GM12864 (cell line): ENCODE results near the gene KIZ.

Experiments used
- DNase-seq: peaks from one replicate; pipeline ENCODE4 v3.0.0-alpha.2; 2011; ENCODE audit warnings: low read depth
- H3K4me3 ChIP-seq: 2 replicates; pipeline ENCODE4 v1.5.1; 2011; ENCODE audit warnings: mild to moderate bottlenecking, low read depth, low read length, control low read depth
- TF ChIP-seq, protein P1 (sequence below): IDR thresholded peaks from 2 replicates; pipeline ENCODE4 v1.5.1; 2011; ENCODE audit warnings: low read depth, mild to moderate bottlenecking, moderate library complexity, low read length, control low read depth, inconsistent platforms; ENCODE audit errors: missing control alignments

KIZ gene

DNA sequence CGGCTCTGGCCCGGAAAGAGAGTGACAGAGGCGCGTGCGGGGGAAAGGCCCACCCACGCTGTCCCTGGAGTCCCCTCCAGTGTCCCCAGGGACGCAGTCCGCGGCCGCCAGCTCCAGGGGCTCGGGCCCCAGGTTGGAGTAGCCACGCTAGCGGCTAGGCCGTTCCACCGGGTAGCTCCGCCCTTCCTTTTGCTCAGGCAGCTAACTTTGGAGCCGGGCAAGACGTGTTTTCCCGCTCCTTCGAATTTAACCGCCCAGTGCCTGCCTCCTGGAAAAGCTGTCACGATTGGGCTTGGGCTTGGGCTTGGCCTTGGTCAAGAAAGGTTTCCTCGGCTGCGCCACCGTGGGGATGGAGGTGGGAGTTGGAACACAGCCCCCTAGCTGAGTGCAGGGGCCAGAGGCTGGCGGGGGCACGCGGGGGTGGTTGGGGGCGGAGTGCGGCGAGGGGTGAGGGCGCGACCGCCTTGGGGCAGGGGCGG lies 24.4 kb upstream of the KIZ start:
- no peak for DNase-seq
- peak overlapping the region; percentile 56 for H3K4me3 ChIP-seq
- TF ChIP-seq, protein P1, sequence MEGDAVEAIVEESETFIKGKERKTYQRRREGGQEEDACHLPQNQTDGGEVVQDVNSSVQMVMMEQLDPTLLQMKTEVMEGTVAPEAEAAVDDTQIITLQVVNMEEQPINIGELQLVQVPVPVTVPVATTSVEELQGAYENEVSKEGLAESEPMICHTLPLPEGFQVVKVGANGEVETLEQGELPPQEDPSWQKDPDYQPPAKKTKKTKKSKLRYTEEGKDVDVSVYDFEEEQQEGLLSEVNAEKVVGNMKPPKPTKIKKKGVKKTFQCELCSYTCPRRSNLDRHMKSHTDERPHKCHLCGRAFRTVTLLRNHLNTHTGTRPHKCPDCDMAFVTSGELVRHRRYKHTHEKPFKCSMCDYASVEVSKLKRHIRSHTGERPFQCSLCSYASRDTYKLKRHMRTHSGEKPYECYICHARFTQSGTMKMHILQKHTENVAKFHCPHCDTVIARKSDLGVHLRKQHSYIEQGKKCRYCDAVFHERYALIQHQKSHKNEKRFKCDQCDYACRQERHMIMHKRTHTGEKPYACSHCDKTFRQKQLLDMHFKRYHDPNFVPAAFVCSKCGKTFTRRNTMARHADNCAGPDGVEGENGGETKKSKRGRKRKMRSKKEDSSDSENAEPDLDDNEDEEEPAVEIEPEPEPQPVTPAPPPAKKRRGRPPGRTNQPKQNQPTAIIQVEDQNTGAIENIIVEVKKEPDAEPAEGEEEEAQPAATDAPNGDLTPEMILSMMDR, result no peak

DNA sequence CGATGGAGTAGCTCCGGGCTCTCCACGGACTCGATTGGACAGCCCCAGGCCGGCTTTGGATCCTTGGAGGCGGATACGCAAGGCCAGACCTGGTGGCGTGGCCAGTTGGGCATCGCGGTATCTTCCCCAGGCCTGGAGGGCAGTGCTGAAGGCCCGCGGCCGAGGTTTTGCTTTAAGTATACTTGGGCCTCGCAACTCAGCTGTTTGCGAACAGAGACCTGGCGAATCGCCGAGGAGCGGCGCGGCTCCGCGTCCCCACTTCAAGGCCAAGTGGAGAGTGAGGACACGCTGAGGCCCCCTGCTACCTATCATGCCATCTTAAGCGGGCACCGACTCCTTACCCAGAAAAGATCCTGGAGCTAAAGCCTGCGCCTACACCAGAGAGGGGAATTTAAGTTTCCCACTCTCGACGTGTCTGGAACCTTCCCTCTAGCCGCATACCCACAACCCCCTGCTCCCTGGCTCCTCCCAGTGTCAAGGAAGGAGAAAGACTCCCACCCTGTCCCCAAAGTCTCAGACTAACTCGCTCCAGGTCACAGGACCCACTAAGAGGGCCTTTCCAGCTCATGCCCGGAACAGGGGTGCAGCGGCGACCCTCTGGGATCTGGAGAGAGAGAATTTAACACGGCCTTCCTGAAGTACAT lies 23.8 kb upstream of the KIZ start:
- TF ChIP-seq, protein P1, result no peak
- peak overlapping the region; percentile 7; the same call in 1 of the 2 replicates for H3K4me3 ChIP-seq
- no peak for DNase-seq

DNA sequence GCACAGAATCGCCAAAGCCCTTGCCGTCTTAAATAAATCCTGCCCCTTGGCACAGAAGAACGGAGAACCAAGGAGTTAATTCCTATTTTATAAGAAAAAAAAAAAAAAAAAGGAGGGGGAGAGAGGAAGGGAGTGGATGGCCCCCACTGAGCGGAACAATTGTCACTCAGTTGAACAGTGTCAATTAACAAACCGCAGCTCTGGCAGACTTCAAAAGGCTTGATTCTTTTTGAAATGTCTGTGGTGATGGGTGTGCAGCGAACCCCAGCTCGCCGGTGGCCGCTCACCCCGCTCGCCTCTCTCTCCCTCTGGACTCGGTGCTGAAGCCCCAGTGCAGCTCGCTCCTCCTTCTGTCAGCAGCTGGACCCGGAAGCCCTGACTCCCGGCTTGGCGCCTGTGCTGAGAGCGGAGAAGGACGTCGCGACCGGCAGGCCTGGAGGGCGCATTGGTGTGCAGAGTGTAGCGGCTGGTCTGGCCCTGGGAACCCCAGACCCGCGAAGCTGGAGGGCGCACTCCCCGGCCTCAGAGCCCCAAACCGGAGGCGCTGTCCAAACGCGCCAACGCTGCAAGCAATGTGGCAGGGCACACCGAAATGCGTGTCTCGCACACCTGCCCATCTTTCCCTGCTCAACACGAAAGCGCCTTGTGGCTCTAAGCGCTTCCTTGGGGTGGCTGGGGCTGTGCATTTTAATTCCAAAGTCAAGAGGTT lies 23.1 kb upstream of the KIZ start:
- TF ChIP-seq, protein P1, result no peak
- DNase-seq, result no peak
- peak overlapping the region; percentile 11 for H3K4me3 ChIP-seq

DNA sequence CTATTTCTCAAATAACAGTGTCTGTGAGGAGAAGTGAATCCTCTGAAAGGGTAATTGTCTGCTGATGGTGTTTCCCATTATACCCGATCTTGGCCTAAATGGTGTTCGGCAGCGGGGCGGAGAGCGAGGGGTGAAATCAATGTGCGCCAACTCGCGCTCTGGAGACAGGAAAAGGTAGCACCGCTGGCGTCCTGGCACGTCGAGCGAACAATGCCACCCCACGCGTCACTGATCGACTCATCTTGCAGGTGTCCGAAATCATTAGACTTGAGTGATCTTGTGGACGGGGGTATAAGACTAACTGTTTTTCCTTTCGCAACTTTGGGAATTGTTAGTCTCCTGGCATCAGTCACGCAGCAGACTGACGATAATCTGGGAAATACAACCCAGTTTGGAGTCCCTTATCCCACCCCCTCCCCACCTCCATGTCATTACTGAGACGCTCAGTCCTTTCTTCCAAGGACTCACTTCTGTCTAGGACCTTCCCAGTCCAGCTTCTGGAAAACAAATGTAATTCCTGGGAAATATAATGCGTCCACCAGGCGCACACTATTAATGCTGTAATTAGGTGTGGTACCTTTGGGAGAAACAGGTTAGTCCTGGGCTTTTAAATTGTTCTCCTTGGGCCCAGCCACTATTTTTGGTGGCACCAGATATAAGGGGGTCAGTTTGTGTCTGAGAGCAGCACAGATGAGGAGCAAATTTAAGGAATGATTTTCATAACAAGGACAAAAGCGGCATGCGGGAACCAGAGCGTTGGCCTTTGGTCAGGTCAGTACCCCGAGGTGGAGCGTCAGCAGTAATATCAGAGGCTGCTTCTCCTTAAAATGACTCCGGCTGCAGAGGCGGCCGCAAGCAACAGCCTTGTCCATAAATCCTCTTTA lies 22.1 kb upstream of the KIZ start:
- H3K4me3 ChIP-seq, result no peak overlapping the region
- DNase-seq, result no peak
- TF ChIP-seq, protein P1, result no peak

DNA sequence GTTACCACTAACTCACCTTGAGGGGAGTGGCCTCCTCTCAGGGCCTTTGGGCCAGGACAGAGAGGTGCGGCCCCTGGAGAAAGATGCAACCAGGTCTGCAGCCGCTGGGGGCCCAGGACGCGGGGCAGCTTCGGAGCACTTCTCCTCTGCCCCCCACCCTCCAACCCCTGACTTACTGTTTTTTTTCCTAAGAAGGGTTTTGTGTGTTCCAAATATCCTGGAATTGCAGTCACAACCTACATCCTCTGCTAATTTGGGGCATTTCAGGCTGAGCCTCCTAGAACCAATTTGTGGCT lies 21.5 kb upstream of the KIZ start:
- TF ChIP-seq, protein P1, result no peak
- H3K4me3 ChIP-seq, result no peak overlapping the region
- DNase-seq, result no peak

DNA sequence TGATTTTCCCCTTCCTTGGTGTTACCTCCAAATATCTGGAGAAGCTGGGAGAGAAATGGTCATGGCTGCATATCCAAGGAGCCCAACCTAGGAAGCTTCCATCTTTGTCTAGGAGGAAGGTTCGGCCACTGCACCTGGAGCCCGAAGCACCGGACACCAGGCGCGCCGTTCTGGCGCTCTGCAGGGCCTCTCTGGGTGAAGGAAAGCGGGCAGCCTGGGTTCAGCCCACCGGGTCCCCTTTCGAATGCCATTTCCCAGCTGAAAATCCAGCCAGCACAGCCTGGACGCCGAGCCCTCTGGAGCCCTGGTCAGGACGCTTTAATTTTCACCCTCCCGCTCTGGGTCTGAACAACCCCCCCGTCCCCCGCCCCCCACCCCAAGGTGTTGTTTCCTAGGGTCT lies 21.0 kb upstream of the KIZ start:
- TF ChIP-seq, protein P1, result no peak
- DNase-seq, result no peak
- H3K4me3 ChIP-seq, result no peak overlapping the region
